Ureter (tissue), 1 donor: ENCODE measurements around the gene TTC34. TPM values are rescaled to one million over a fixed set of nuclear protein-coding genes. Genes with fewer than 3 reads are reported as not detected.

Experiments
- DNase-seq: peaks from one replicate; pipeline ENCODE4 v3.0.0-alpha.2; 2020; ENCODE audit warnings: low spot score
- total RNA-seq: library from RNA; stranded (reverse); gene quantifications from one replicate; pipeline ENCODE4 v1.2.4, GENCODE V29; 2023
- donor health status: DM: yes; HTN: yes; CAD: no.

The TTC34 gene
- total RNA-seq, 1 donor from 2014 or later: 3.0 TPM

- DNase-seq: no peak
Measured at GRCh38 chr1:2592672-2593071, 208.8 kb downstream of the TTC34 start.

- no peak for DNase-seq
Measured at GRCh38 chr1:2591581-2592261, 209.8 kb downstream of the TTC34 start.

GRCh38 chr1:2591233-2591580 lies 210.3 kb downstream of the TTC34 start:
- DNase-seq: no peak

- DNase-seq: no peak
Measured at GRCh38 chr1:2590233-2591141, 211.0 kb downstream of the TTC34 start.

- no peak for DNase-seq
Measured at GRCh38 chr1:2589431-2590232, 211.9 kb downstream of the TTC34 start.

GRCh38 chr1:2588661-2589430 lies 212.6 kb downstream of the TTC34 start:
- no peak for DNase-seq

- DNase-seq: no peak
Measured at GRCh38 chr1:2587860-2588571, 213.5 kb downstream of the TTC34 start.

GRCh38 chr1:2587071-2587859 lies 214.2 kb downstream of the TTC34 start:
- DNase-seq: no peak

GRCh38 chr1:2586154-2587070 lies 215.1 kb downstream of the TTC34 start, which contains the start of gene PRXL2B:
Gene PRXL2B (plus strand): TSS chr1:2586777. CDS start chr1:2586886, 109 bp downstream.
- DNase-seq: peak; percentile 99

Other genes with a start within 250 kb of the TTC34 start
- gene TNFRSF14, start 245.3 kb downstream of the TTC34 start, total RNA-seq: 160 TPM
- 37.1 TPM for gene PRXL2B, start 214.9 kb downstream of the TTC34 start, total RNA-seq
- 18.1 TPM for gene MMEL1, start 168.7 kb downstream of the TTC34 start, total RNA-seq
- not detected for gene ACTRT2, start 219.8 kb upstream of the TTC34 start, total RNA-seq